Prostate gland (tissue), 2 donors: ENCODE measurements around the gene LMLN.

ENCODE experiments used
- CTCF ChIP-seq, 4 experiments: fragments of 200-600 bp in 2 of 4; fragments of 450-650 bp in 2 of 4; sonication (generic) in 2 of 4; IDR thresholded peaks; 1 replicate in 3 of 4; 2 replicates in 1 of 4; pipeline ENCODE4 v1.5.1; 2016 to 2019; ENCODE audit warnings: antibody characterized with exemption in 4 of 4, mild to moderate bottlenecking in 2 of 4, moderate library complexity in 2 of 4
- POLR2A ChIP-seq: fragments of 450-650 bp; IDR thresholded peaks from one replicate; pipeline ENCODE4 v1.6.1; 2016; ENCODE audit warnings: antibody characterized with exemption, mild to moderate bottlenecking
- POLR2AphosphoS5 ChIP-seq: sonication (generic); formaldehyde crosslinking; IDR thresholded peaks from one replicate; pipeline ENCODE4 v1.6.1; 2017; ENCODE audit warnings: antibody characterized with exemption

DNA sequence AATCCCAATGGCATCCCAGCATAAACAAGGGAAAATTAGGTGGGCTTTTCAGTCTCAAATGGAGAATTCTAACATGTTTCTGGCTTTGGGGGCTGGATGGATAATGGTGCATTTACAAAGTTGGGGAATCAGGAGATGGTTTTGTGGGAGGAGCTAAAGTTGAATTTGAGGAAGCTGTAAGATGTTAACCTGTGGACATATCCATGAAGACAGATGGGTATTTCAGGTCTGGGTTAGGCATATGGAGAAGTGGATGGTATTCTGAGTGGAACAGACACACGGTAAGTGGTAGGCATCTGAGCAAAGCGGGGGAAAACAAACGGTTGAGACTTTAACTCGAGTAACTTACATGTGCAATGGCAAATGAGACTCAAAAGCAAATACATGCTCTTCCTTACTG is 1.7 kb upstream of the LMLN start:
- TF ChIP-seq CTCF (IDR thresholded peaks at IDR 0.05) = no peak
- no peak for TF ChIP-seq POLR2A
- TF ChIP-seq POLR2AphosphoS5 = no peak
